NCI-H2107 treated with DMSO at 0.1 percent for 48 hours (cell line): ENCODE measurements around the gene ISM1.

Source experiments
- DNase-seq: peaks from one replicate; lab custom pipeline; 2025; ENCODE audit not compliant: unreplicated experiment; lab: John Stamatoyannopoulos, UW

Gene ISM1

GRCh38 chr20:13220904-13221297, at the start of gene ISM1:
ISM1 (plus strand) TSS chr20:13221274; CDS start chr20:13221777, 503 bp downstream.
- no peak for DNase-seq

GRCh38 chr20:13173201-13173600, 47.9 kb upstream of the ISM1 start:
- DNase-seq = no peak

GRCh38 chr20:13174402-13174801, 46.7 kb upstream of the ISM1 start:
- no peak for DNase-seq

DNA sequence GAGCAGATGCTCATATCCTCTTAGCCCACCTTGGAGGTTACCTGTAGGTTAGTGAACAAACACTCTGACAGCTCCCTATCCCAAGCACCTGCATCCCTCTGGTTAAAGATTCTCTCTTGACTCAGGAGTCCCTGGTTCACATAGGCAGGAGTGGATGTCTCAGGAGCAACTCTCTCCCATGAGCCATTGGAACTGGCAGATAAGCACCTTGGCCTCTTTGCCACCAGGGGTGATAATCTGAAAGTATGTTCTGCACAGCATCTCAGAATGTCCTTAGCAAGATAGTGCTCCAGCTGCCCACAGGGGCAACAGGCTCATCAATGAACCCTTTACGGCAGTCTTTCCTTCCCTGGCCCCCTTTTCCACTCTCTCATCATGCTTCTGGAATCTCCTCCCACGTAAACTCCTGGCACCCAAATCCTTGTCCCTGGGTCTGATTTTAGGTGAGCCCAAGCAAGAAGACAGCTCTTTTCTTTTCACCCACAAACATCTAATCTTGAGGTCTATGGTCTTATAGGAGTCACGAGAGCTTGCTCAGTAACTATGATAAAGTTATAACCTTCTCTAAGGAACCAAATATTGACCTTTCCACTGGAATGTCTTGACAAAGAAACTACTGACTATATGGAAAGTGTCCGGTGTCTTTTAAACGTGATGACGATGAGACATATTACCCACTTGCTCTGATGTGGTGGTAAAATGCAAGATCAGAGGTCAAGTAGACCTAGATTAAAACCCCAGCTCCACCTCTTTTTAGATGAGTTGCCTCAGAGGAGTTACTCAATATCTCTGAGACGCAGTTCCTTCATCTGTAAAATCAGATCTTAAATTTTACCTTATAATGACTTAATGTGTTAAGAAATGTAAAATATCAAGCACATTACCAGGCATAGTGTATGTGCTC, 39.8 kb upstream of the ISM1 start:
- no peak for DNase-seq

GRCh38 chr20:13183005-13183404, 38.1 kb upstream of the ISM1 start:
- no peak for DNase-seq

GRCh38 chr20:13186043-13186774, 34.9 kb upstream of the ISM1 start:
- DNase-seq = no peak

DNA sequence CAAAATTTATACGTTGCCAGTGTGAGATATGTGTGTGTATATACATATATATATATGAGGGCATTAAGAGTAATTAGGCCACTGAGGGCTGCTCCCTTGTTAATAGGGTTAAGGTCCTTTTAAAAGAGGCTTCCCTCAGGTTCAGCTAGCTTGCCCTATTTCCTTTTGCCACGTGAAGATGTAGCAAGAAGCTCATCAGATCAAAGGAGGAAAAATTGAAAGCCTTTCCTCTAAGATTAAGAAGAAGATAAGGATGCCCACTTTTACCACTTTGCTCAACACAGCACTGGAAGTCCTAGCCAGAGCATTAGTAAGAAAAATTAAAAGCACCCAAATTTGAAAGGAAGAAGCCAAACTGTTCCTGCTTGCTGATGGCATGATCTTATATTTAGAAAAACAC, 33.2 kb upstream of the ISM1 start:
- no peak for DNase-seq

GRCh38 chr20:13199279-13199678, 21.8 kb upstream of the ISM1 start:
- peak; percentile 50 for DNase-seq

- peak; percentile 94 for DNase-seq
Observed at GRCh38 chr20:13200767-13201500, 20.1 kb upstream of the ISM1 start.

DNA sequence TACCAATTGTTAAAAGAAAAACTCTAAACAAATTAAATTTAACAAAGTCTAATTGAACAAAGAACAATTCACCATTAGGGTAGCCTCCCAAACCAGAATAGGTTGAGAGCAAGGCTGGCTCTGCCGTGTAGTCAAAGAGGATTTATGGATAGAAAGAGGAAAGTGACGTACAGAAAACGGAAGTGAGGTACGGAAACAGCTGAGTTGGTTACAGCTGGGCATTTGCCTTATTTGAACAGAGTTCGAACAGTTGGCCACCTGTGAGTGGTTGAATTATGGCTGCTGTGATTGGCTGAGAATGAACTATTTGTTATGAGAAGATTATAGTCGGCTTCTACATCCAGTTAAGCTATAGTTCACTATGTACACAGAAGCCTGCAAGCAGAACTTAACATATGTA, 18.5 kb upstream of the ISM1 start:
- DNase-seq = no peak

GRCh38 chr20:13205425-13205824, 15.6 kb upstream of the ISM1 start:
- DNase-seq = no peak

GRCh38 chr20:13205848-13206434, 15.1 kb upstream of the ISM1 start:
- DNase-seq = no peak

DNA sequence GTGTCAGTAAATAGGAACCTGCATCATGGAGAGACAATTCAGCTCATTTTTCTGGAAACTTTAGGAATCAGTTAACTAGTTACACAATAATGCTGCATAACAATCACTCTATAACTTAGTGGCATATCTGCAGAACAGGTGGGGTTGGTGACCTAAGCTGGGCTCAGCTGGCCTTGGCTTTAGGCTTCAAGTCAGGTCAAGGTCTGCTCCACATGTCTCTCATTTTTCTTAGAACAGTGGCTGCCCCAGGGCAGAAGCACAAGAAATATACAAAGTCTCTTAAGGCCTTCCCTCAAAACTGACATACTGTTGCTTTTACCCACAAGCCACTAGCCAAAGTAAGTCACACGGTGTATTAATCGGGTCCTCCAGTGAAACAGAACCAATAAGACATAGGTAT, 14.1 kb upstream of the ISM1 start:
- DNase-seq = no peak

GRCh38 chr20:13211956-13212618, 9.0 kb upstream of the ISM1 start:
- no peak for DNase-seq

DNA sequence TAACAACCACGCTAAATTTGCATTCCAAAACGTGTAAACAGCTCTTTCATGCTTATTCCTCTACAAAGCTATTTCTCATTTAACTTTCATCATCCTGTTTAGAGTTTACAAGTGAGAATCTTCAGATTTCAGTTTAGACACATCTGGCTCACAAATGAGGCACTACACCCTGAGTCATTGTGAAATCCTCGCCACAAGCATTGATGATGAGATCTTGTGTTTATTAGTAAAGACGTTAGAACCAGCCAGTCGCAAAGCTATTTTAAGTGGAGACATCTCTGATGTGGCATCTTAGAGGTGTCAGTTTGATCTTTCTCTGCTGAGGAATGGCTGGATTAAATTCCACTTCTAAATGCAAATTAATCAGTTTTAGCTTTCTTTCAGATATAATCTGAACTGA, 8.3 kb upstream of the ISM1 start:
- no peak for DNase-seq

GRCh38 chr20:13213335-13213734, 7.7 kb upstream of the ISM1 start:
- no peak for DNase-seq

DNA sequence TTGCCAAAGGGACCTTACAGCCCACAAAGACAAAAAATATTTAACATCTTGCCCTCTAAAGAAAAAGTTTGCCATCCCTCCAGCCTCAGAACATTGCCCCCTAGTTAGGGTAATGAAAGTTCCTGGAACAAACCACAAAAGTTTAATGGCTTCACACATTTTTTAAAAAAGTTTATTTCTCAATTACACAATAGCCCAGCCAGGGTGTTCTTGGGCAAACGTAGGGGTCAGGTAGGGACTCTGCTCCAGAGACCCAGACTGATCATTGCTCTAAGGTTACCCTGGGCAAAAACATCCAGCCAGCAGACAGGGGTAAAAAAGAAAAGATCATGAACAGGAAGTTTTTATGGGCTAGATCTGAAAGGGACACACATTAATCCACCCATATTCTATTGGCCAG, 4.5 kb upstream of the ISM1 start:
- DNase-seq = no peak

DNA sequence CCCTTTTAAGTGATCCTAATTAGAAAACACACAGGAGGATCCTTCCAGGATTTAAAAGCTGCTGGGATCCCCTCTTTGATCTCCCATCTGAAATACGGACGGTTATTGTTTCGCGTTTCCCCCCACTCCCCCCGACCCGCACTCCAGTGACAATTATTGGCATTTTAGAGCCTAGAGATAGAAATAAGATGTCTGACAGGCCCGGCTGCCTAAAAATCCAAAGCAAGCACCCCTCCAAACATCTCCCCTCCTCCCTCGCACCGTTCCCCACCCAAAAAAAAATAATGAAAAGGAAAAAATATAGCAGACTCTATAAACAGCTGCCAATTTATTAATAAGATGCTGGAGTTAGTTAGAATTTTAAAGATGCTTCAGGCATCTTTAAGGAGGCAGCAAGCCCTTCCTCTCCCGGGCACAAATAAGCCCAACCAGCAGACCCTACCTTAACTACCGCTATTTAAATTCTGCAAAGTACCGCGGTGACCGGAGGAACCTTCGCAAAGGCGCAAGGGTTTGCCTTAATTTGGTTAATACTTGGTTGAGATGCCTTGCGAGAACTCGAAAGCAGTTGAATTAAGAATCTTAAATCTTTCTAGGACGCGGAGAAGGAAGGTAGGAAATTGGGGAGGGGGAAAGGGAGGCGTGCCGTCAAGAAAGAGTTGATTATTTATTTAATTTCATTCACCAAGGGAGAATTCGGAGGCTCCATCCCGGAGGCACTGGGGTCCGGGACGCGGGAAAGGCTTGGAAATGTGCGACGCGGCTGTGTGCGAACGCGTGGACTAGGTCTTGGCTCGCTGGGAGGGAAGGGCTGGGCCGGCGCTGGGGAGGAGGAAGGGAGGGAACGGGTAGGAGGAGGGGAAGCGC, 1.5 kb upstream of the ISM1 start:
- DNase-seq = no peak

DNA sequence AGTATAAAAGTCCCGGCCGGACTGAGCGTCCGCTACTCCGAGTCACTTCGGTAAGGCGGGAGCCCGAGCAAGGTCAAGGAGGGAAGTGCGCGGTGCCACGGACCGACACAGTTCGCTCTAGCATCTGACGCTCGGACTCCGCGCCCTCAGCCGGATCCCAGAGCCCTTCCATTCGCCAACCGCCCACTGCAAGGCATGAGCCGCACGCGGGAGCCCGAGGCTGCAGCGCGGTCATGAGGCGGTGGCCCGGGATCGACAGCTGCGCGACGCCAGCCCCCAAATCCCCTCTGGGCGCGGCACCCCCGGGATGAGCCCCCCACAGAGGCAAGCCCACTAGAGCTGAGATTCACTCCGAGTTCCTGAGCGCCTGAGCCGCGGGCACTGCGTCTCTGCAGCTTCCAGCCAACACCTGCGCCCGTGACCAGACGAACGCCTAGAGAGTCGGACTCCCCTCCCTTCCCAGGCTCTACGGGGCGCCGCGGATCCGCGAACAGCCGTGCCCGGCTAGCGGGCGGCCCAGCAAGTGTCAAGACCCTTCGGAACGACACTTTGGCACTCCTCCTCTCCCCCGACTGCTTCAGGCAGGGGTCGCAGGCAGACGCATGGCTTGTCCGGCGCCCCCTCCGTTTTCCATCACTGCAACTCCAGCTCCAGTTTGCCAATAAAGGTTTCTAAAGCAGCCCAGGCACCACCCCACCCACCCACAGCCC, 725 bp upstream of the ISM1 start:
- peak; percentile 9 for DNase-seq
